Measurements from ENCODE around the gene SLC45A3.

DNA sequence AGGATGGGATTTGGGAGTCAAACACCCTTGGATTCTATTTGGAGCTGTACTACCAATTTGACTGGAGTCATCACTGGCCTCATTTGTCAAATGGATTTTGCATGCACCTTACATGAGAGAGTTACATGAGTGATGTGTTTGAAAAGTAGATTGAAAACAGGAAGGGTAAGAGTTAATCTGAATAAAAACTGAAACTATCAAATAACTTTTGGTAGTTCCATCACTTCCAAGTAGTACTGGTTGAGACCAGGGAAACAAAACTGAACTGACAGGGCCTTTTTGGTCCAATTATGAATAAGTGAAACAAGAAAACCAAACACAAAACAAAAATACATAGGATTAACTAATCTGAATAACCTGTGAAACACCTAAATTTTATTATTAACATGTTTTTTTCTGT is 39.5 kb upstream of the SLC45A3 start:
- TF ChIP-seq, protein P1, sequence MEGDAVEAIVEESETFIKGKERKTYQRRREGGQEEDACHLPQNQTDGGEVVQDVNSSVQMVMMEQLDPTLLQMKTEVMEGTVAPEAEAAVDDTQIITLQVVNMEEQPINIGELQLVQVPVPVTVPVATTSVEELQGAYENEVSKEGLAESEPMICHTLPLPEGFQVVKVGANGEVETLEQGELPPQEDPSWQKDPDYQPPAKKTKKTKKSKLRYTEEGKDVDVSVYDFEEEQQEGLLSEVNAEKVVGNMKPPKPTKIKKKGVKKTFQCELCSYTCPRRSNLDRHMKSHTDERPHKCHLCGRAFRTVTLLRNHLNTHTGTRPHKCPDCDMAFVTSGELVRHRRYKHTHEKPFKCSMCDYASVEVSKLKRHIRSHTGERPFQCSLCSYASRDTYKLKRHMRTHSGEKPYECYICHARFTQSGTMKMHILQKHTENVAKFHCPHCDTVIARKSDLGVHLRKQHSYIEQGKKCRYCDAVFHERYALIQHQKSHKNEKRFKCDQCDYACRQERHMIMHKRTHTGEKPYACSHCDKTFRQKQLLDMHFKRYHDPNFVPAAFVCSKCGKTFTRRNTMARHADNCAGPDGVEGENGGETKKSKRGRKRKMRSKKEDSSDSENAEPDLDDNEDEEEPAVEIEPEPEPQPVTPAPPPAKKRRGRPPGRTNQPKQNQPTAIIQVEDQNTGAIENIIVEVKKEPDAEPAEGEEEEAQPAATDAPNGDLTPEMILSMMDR (IDR thresholded peaks at IDR 0.05; ENCODE audit: low read length): no peak
- TF ChIP-seq EZH2 (IDR thresholded peaks at IDR 0.05; ENCODE audit: borderline replicate concordance, low read length): no peak

All from OCI-LY1 (cell line).